HUDEP-2 (cell line): Measurements from ENCODE around the gene FAM193A.
"Not testable (repeated sequence)": the region's sequence is repeated elsewhere in the genome, so short reads cannot be mapped to it uniquely, and the experiment has no call there.

Experiments used
- DNase-seq, 76 experiments: peaks; one replicate each; lab custom pipeline; 2025; ENCODE audit not compliant: unreplicated experiment in 76 of 76; lab: John Stamatoyannopoulos, UW

Gene FAM193A

GRCh38 chr4:2714918-2715317 lies 178.5 kb downstream of the FAM193A start:
- no peak for DNase-seq

- DNase-seq: no peak
Measured at GRCh38 chr4:2715426-2715825, 179.0 kb downstream of the FAM193A start.

GRCh38 chr4:2716236-2716635 lies 179.8 kb downstream of the FAM193A start:
- no peak for DNase-seq

- DNase-seq: no peak
Measured at GRCh38 chr4:2721586-2721985, 185.1 kb downstream of the FAM193A start.

GRCh38 chr4:2722033-2722432 lies 185.6 kb downstream of the FAM193A start:
- DNase-seq: no peak

- no peak for DNase-seq
Measured at GRCh38 chr4:2723751-2724150, 187.3 kb downstream of the FAM193A start.

- no peak for DNase-seq
Measured at GRCh38 chr4:2725380-2725779, 188.9 kb downstream of the FAM193A start.

GRCh38 chr4:2726881-2727280 lies 190.4 kb downstream of the FAM193A start:
- DNase-seq: not testable (repeated sequence)

GRCh38 chr4:2728221-2728620 lies 191.8 kb downstream of the FAM193A start:
- no peak for DNase-seq

GRCh38 chr4:2728806-2729532 lies 192.5 kb downstream of the FAM193A start:
- no peak for DNase-seq

GRCh38 chr4:2729533-2729875 lies 193.1 kb downstream of the FAM193A start:
- DNase-seq: no peak

- DNase-seq: no peak
Measured at GRCh38 chr4:2731907-2732317, 195.5 kb downstream of the FAM193A start.

- no peak for DNase-seq
Measured at GRCh38 chr4:2732526-2732925, 196.1 kb downstream of the FAM193A start.

- DNase-seq: no peak
Measured at GRCh38 chr4:2733001-2733843, 196.8 kb downstream of the FAM193A start.

GRCh38 chr4:2733844-2734574 lies 197.6 kb downstream of the FAM193A start:
- DNase-seq: no peak

GRCh38 chr4:2734612-2735011 lies 198.2 kb downstream of the FAM193A start:
- no peak for DNase-seq

GRCh38 chr4:2735869-2736268 lies 199.4 kb downstream of the FAM193A start:
- DNase-seq: no peak

GRCh38 chr4:2738296-2738695 lies 201.8 kb downstream of the FAM193A start:
- DNase-seq: peak in 2 of 76 experiments; percentile 3 to 21

- DNase-seq: no peak
Measured at GRCh38 chr4:2741626-2742025, 205.2 kb downstream of the FAM193A start.

- no peak for DNase-seq
Measured at GRCh38 chr4:2742081-2742822, 205.8 kb downstream of the FAM193A start.
